GM19452 (cell line): ENCODE measurements around the gene USB1.

Experiments
- ATAC-seq: cut with Tn5 transposase; IDR thresholded peaks from one replicate; pipeline ENCODE4 v1.9.1; 2021; ENCODE audit not compliant: unreplicated experiment

Gene USB1

DNA sequence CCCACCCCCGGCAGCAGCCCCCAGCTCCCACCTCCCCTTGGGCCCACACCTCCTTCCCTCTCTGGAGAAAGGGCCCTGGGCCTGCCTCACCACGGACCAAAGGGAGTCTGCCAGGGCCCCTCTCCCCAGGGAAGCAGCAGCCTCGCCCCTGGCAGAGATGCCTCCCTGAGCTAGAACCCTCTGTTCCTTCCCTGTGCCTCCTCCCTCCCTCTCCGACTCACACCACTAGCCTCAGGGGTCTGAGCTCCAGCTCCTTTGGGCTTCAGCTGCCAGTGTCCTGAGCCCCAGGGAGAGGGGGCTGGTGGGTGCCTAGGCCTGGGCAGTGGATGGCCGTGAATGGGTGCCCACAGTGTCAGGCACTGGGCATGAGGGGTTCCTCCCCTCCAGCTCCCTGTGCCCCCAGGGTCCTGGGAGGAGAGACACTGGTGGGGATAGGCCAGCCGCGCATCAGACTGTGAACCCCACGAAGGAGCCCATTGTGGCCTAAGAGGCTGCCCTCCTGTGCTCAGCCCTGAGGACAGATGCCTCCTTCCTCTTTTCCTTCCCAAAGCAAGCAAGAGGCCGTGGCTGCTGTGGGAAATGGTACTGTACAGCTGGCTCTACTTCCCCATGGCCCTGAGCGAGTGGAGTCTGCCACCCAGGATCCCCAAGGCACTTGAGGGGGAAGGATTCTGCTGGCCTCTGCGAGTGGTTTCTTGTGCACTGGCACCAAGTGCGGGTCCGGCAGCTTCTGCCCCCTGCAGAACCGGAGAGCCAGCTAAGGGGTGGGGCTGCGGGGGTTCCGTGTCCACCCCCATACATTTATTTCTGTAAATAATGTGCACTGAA lies 45.1 kb downstream of the USB1 start:
- no peak for ATAC-seq

DNA sequence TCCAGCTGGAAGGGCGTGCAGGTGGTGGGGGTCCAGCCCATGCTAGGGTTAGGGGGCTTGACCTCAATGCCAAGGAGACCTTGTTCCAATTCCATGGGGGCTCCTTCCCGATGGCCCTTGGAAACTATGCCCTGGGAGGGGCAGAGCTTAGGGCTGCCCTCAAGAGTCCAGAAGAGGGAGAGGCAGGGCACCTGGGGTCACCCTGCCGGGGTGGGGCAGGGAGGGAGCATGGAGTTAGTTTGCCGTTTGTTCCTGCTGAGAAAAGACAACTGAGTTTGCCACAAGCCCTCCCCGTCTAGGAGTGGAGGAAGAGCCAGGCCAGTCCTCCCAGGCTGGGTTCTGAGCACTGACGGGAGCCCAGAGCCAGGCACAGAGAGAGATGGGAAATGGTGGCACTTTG lies 45.7 kb downstream of the USB1 start:
- no peak for ATAC-seq

GRCh38 chr16:58047557-58048348 lies 46.5 kb downstream of the USB1 start:
- ATAC-seq, result no peak

- no peak for ATAC-seq
Measured at GRCh38 chr16:58048494-58049231, 47.5 kb downstream of the USB1 start.

GRCh38 chr16:58049232-58050185 lies 48.3 kb downstream of the USB1 start:
- ATAC-seq, result no peak

GRCh38 chr16:58051296-58051695 lies 50.1 kb downstream of the USB1 start:
- ATAC-seq, result no peak

DNA sequence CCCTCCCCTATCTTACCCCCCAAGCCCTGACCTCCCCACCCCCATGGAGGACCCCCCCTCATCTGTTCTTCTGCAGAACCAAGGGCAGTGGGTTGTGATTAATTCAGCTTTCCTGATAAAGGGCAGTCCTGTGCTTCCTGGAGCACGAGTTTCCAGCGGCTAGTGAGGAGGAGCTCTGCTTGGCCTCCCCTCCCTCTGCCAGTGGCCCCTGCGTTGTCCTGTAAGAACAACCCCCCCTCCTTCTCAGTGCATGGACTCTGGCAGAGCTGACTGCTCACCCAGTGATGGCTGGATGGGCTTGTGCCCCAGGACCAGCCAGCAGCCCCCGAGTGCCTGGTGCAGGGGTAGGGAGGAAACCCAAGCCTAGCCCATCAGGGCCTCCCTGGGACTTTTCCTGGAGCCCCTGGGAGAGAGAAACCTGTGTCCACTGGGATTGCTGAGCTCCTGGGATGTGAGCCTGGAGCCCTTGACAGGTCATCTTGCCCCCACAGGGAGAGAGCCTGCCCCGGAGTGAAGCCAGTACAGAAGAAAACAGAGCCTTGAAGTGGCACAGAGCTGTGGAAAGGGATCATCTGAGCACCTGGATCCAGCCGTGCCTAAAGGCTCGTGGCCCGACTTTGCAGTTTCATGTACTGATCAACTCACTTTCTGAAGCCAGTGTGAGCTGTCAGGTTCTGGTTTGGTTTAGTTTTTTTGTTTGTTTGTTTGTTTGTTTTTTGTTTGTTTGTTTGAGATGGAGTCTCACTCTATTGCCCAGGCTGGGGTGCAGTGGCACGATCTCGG lies 50.8 kb downstream of the USB1 start:
- no peak for ATAC-seq

DNA sequence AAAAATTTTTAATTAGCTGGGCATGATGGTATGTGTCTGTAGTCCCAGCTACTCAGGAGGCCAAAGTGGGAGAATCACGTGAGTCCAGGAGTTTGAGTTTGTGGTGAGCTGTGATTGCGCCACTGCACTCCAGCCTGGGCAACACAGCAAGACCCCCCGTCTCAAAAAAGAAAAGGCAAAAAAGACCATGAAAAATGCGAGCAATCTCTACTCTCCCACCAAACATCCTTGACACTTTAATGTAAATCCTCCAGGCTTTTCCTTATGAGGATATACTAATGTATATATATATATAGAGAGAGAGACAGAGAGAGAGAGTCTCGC lies 52.4 kb downstream of the USB1 start:
- ATAC-seq, result no peak

DNA sequence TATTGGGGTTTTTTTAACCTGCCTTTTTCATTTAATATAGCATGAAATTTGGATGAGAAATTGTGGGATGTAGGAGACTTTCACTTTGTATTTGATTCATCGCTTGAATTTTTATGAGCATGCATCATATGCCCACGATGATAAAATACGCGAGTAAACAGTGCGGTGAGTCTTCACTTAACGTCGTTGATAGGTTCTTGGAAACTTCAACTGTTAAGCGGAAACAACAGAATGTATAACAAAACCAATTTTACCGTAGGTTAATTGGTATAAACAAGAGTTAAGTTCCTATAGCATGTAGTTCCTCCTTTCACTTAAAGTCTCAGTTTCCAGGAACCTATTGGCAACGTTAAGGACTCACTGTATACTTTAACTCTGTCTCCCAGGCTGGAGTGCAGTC lies 53.1 kb downstream of the USB1 start:
- no peak for ATAC-seq

GRCh38 chr16:58056580-58056979 lies 55.4 kb downstream of the USB1 start:
- ATAC-seq, result no peak

GRCh38 chr16:58057121-58057520 lies 55.9 kb downstream of the USB1 start:
- no peak for ATAC-seq

DNA sequence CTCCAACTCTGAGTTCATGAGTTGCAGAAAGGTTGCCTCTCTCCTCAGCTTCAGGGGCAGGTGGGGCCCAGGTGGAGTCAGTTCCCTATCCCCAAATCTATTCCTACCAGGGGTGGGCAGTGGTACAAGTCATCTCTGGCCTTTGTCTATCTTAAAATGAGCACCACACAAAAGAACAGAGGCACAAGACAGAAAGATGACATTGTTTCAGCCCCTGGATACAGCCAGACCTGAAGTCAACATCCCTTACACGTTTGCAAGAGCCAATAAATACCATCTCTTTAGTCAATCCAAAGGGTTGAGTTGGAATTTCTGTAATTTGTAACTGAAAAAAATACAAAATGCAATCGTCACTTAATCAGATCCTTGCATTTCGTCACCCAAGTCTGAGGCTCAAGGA lies 56.6 kb downstream of the USB1 start:
- no peak for ATAC-seq

DNA sequence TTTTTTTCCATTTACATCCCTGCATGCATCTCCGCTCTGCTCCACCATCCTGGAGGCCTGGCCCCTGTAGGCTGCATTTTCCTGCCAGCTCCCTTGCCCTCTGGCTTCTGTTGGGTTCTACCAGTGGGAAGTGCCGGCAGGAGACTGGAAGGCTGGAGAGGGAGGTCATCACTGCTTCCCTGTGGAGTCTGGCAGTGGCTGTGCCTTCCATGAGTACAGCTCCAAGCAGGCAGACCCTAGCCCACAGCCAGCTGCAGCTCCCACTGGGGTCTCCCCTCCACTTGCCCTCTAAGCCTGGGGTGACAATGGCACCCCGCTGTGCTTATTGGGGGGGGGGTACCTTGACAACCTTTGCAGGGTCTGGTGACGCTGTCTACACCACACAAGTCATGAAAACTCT lies 61.6 kb downstream of the USB1 start:
- ATAC-seq, result no peak

DNA sequence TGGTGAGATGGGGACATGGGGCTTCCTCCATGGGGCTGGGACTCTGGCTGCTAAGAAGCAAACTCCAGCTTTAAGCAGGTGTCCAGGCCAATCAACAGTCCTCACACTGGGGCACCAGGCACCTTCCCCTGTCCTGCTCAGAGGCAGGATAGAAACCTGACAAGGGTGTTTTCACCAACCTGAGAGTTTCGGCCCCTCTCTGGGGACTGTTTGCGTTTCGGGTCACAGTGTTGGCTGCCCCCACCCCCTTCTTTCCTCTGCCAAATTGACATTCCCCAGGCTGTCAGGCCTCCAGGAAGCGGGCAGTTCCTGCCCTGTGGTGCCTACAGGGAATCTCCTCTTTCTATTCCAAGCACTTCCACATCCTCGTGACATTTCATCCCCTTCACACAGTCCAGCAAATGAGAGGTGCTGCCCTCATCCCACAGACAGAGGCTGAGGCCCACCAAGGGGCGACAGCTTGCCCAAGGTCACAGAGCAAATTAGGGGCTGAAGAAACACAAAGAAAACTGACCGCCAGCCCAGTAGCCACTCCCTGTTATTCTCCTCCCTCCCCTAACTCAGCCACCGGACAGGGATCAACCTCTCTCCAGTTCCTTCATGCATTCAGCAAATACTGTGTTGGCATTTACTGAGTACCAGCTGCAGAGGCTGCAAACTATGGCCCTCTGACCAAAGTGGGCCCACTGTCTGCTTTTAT lies 62.3 kb downstream of the USB1 start:
- ATAC-seq, result no peak

DNA sequence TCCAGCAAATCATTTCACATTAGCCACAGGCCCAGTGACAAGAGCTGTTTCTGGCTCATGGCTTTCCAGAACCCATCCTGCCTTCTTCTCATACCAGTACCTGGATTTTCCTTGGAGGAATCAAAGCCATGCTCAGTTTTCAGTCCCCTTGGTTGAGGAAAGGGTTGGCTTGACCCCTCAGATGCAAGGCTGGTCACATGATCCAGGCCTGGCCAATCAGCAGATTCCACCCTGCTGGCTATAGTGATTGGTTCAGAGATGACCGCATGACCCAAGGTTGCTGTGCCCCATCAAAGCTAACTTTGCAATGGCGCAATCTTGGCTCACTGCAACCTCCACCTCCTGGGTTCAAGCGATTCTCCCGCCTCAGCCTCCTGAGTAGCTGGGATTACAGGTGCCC lies 69.4 kb downstream of the USB1 start:
- ATAC-seq, result no peak
